ENCODE measurements around the gene FATE1.

DNA sequence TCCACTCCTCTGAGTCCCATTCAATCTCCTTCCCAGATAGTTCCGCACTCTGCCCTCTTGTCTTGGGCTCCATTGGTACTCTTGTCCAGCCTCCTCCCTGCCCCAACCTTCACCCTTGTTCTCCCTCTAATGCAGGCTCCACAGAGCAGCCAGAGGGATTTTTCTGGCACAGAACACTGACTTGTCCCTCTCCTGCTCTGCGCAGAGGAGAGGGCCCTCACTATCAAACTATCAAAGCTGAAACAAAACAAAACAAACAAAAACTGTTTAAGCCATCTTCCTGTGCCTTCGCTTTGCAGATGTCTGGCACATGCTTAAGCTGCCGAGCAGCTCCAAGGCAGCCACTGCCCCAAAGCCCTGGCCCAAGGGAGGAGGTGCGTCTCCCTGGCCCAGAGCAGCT, 21.7 kb downstream of the FATE1 start:
- TF ChIP-seq, protein P1, sequence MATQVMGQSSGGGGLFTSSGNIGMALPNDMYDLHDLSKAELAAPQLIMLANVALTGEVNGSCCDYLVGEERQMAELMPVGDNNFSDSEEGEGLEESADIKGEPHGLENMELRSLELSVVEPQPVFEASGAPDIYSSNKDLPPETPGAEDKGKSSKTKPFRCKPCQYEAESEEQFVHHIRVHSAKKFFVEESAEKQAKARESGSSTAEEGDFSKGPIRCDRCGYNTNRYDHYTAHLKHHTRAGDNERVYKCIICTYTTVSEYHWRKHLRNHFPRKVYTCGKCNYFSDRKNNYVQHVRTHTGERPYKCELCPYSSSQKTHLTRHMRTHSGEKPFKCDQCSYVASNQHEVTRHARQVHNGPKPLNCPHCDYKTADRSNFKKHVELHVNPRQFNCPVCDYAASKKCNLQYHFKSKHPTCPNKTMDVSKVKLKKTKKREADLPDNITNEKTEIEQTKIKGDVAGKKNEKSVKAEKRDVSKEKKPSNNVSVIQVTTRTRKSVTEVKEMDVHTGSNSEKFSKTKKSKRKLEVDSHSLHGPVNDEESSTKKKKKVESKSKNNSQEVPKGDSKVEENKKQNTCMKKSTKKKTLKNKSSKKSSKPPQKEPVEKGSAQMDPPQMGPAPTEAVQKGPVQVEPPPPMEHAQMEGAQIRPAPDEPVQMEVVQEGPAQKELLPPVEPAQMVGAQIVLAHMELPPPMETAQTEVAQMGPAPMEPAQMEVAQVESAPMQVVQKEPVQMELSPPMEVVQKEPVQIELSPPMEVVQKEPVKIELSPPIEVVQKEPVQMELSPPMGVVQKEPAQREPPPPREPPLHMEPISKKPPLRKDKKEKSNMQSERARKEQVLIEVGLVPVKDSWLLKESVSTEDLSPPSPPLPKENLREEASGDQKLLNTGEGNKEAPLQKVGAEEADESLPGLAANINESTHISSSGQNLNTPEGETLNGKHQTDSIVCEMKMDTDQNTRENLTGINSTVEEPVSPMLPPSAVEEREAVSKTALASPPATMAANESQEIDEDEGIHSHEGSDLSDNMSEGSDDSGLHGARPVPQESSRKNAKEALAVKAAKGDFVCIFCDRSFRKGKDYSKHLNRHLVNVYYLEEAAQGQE (IDR thresholded peaks at IDR 0.05): no peak
- TF ChIP-seq RXRA (IDR thresholded peaks at IDR 0.05) (no peak), GABPA (IDR thresholded peaks at IDR 0.05 in 1 of 2, conservative IDR thresholded peaks at IDR 0.05 in 1 of 2) (no peak), TAF1 (conservative IDR thresholded peaks at IDR 0.05) (no peak), MAX (IDR thresholded peaks at IDR 0.05) (no peak), HNF4G (IDR thresholded peaks at IDR 0.05) (no peak), EGR1 (IDR thresholded peaks at IDR 0.05; ENCODE audit: low read depth in 2 of 2) (no peak), FOXA1 (IDR thresholded peaks at IDR 0.05) (no peak), JUND (IDR thresholded peaks at IDR 0.05) (no peak), SP1 (IDR thresholded peaks at IDR 0.05) (no peak), YY1 (IDR thresholded peaks at IDR 0.05) (no peak), FOXA2 (IDR thresholded peaks at IDR 0.05) (no peak)
- TF ChIP-seq, protein P2, sequence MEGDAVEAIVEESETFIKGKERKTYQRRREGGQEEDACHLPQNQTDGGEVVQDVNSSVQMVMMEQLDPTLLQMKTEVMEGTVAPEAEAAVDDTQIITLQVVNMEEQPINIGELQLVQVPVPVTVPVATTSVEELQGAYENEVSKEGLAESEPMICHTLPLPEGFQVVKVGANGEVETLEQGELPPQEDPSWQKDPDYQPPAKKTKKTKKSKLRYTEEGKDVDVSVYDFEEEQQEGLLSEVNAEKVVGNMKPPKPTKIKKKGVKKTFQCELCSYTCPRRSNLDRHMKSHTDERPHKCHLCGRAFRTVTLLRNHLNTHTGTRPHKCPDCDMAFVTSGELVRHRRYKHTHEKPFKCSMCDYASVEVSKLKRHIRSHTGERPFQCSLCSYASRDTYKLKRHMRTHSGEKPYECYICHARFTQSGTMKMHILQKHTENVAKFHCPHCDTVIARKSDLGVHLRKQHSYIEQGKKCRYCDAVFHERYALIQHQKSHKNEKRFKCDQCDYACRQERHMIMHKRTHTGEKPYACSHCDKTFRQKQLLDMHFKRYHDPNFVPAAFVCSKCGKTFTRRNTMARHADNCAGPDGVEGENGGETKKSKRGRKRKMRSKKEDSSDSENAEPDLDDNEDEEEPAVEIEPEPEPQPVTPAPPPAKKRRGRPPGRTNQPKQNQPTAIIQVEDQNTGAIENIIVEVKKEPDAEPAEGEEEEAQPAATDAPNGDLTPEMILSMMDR (IDR thresholded peaks at IDR 0.05; ENCODE audit: low read depth, low read length, missing input control): no peak
- TF ChIP-seq, protein P3, sequence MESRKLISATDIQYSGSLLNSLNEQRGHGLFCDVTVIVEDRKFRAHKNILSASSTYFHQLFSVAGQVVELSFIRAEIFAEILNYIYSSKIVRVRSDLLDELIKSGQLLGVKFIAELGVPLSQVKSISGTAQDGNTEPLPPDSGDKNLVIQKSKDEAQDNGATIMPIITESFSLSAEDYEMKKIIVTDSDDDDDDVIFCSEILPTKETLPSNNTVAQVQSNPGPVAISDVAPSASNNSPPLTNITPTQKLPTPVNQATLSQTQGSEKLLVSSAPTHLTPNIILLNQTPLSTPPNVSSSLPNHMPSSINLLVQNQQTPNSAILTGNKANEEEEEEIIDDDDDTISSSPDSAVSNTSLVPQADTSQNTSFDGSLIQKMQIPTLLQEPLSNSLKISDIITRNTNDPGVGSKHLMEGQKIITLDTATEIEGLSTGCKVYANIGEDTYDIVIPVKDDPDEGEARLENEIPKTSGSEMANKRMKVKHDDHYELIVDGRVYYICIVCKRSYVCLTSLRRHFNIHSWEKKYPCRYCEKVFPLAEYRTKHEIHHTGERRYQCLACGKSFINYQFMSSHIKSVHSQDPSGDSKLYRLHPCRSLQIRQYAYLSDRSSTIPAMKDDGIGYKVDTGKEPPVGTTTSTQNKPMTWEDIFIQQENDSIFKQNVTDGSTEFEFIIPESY (IDR thresholded peaks at IDR 0.05): no peak

Measured in liver (tissue), 3 donors.